ENCODE measurements around the gene ART5.

ART5 gene

GRCh38 chr11:3641701-3642070 lies at the start of gene ART5:
ART5 (minus strand) TSS chr11:3641992; CDS start chr11:3641862, 130 bp downstream.
- intact Hi-C loops (cut with DNase I): no loop called here
- DNase-seq: no peak

GRCh38 chr11:3686751-3687150 lies 45.0 kb upstream of the ART5 start:
- no peak for DNase-seq
- intact Hi-C loops (cut with DNase I): no loop called here

GRCh38 chr11:3685923-3686322 lies 44.1 kb upstream of the ART5 start:
- intact Hi-C loops (cut with DNase I): no loop called here
- no peak for DNase-seq

GRCh38 chr11:3684819-3685172 lies 43.0 kb upstream of the ART5 start:
- no peak for DNase-seq
- intact Hi-C loops (cut with DNase I): no loop called here

- intact Hi-C loops (cut with DNase I): no loop called here
- DNase-seq: no peak
Observed at GRCh38 chr11:3684129-3684818, 42.5 kb upstream of the ART5 start.

- intact Hi-C loops (cut with DNase I): no loop called here
- no peak for DNase-seq
Observed at GRCh38 chr11:3683039-3683438, 41.2 kb upstream of the ART5 start.

- DNase-seq: no peak
- intact Hi-C loops (cut with DNase I): no loop called here
Observed at GRCh38 chr11:3679077-3679476, 37.3 kb upstream of the ART5 start.

- DNase-seq: no peak
- intact Hi-C loops (cut with DNase I): no loop called here
Observed at GRCh38 chr11:3675971-3676370, 34.2 kb upstream of the ART5 start.

- intact Hi-C loops (cut with DNase I): no loop called here
- no peak for DNase-seq
Observed at GRCh38 chr11:3674189-3674588, 32.4 kb upstream of the ART5 start.

GRCh38 chr11:3671334-3672254 lies 29.8 kb upstream of the ART5 start, which contains the start of gene CHRNA10:
CHRNA10 (minus strand) TSS chr11:3671384; CDS start chr11:3671312, 72 bp downstream.
- intact Hi-C loops (cut with DNase I): no loop called here

GRCh38 chr11:3669742-3670183 lies 28.0 kb upstream of the ART5 start:
- no peak for DNase-seq
- intact Hi-C loops (cut with DNase I): no loop called here

More at GRCh38 chr11:3671334-3672254, 29.8 kb upstream of the ART5 start, which contains the start of gene CHRNA10:
- no peak for DNase-seq

- intact Hi-C loops (cut with DNase I): no loop called here
- no peak for DNase-seq
Observed at GRCh38 chr11:3669128-3669527, 27.3 kb upstream of the ART5 start.

- DNase-seq: no peak
- intact Hi-C loops (cut with DNase I): no loop called here
Observed at GRCh38 chr11:3667149-3668035, 25.6 kb upstream of the ART5 start.

- no peak for DNase-seq
- intact Hi-C loops (cut with DNase I): no loop called here
Observed at GRCh38 chr11:3666023-3666530, 24.3 kb upstream of the ART5 start.

- intact Hi-C loops (cut with DNase I): no loop called here
- no peak for DNase-seq
Observed at GRCh38 chr11:3665336-3666022, 23.7 kb upstream of the ART5 start.

- DNase-seq: no peak
Observed at GRCh38 chr11:3664032-3664630, 22.3 kb upstream of the ART5 start.

GRCh38 chr11:3662856-3663255 lies 21.1 kb upstream of the ART5 start:
- no peak for DNase-seq

More at GRCh38 chr11:3664032-3664630, 22.3 kb upstream of the ART5 start:
- intact Hi-C loops (cut with DNase I): no loop called here

GRCh38 chr11:3660960-3661359 lies 19.2 kb upstream of the ART5 start:
- DNase-seq: no peak
- intact Hi-C loops (cut with DNase I): no loop called here

More at GRCh38 chr11:3662856-3663255, 21.1 kb upstream of the ART5 start:
- intact Hi-C loops (cut with DNase I): no loop called here

Measured in head of caudate nucleus (tissue), 42 donors.